NCI-H748 (cell line): ENCODE results near the gene IGSF9.
A peak's percentile ranks its signal among the peaks of the same experiment; 100 is the strongest.

Source experiments
- DNase-seq: peaks from one replicate; lab custom pipeline; 2025; ENCODE audit not compliant: unreplicated experiment; lab: John Stamatoyannopoulos, UW

The IGSF9 gene

GRCh38 chr1:159877695-159878444 lies 67.5 kb downstream of the IGSF9 start:
- DNase-seq, result peak; percentile 30
